Sciatic nerve (tissue), 2 donors: ENCODE data around the gene RBM17. TPM values are rescaled to one million over a fixed set of nuclear protein-coding genes. Genes with fewer than 3 reads are reported as not detected.
A peak's percentile ranks its signal among the peaks of the same experiment; 100 is the strongest.
"Not testable (repeated sequence)": the region's sequence is repeated elsewhere in the genome, so short reads cannot be mapped to it uniquely, and the experiment has no call there.

Experiments used
- ATAC-seq: fragments of 200-7000 bp; cut with Tn5 transposase; one replicate; pipeline ENCODE4 v1.9.1; 2020; ENCODE audit warnings: mild to moderate bottlenecking, moderate library complexity
- DNase-seq: peaks from one replicate; pipeline ENCODE4 v3.0.0-alpha.2; 2020; ENCODE audit warnings: low spot score
- intact Hi-C: fragments of 100-400 bp; cut with DNase I; formaldehyde crosslinking; loops from one replicate; pipeline ENCODE4 v1.14.2; 2022
- total RNA-seq: library from RNA; stranded (reverse); fragmentation: NEBNext Ultra II Directional; extraction: Animal tissue kit (Norgen Biotek cat#: 25700); gene quantifications from one replicate; pipeline ENCODE4 v1.2.1, GENCODE V29; 2021
- donor health status: DM: no; HTN: no; CAD: no.
- donor health status: DM: no; HTN: no; CAD: no.

RBM17 gene
- total RNA-seq, 1 donor from 2014 or later: 95.0 TPM

DNA sequence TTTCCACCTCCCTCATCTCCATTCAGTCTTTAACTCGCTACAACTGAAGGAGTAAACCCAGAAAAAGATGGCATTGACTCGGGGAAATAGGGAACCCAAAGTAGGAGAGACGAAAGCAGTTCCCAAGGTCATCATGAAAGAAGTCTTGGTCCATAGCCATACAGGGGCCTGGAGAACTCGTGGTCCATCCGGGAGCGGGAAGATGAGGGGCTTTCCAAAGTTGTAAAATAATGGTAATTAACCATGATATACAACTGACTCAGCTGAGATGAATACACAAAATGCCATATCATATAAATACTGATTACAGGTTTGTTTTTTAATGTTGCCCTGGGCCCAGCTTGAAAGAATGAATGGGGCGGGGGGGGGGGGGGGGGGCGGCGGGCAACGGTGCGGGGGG lies 32.3 kb downstream of the RBM17 start:
- intact Hi-C loops: no loop called here
- no peak for DNase-seq
- ATAC-seq: no peak

DNA sequence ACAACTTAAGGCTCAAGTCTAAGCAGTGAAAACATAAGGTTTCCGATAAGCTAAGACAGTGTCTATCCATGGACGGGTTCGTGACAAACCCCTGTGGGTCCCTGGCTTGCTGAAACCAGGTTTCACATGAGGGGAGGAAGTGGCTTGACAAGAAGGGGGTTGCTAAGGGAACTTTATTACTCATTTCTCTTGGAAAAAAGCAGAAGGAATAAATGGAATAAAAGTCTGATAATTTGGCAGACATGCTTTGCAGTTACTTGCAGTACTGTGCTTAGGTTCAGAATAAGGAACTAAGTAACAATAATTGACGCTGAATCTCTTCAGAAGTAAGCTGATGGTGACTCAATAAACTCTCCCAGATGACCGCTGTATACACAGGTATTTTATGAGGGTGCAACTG lies 34.7 kb downstream of the RBM17 start:
- no peak for ATAC-seq
- no peak for DNase-seq
- intact Hi-C loops: no loop called here

DNA sequence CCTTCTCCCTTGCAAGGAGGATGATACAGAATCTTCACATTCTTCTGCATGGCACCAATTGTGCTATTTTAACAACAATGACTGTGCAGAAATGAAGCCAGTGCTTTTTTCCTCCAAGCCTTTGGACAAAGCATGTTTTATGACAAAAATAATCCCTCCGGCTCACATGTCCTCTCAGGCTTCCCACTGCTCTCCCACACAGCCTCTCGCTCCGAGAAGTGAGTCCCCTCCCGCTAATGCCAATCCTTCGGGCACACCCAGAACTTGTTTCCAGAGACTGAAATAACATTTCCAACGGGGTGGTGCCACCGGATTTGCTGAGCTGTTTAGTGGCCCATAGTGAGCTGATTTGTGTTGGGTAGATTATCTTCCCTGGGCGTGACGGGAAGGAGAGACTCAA lies 35.8 kb downstream of the RBM17 start:
- intact Hi-C loops: no loop called here

DNA sequence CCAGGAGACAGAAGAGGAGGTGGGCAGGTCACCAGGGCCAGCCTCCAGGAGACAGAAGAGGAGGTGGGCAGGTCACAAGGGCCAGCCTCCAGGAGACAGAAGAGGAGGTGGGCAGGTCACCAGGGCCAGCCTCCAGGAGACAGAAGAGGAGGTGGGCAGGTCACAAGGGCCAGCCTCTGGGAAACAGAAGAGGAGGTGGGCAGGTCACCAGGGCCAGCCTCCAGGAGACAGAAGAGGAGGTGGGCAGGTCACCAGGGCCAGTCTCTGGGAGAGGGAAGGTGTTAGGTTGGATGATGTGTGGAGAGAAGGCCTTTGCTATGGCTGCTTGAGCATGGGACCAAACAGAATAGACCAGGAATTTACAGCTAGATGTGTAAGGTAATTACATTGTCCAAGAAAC lies 38.6 kb downstream of the RBM17 start:
- ATAC-seq, DNase-seq, intact Hi-C loops: not testable (repeated sequence)

More for the DNA sequence above, 35.8 kb downstream of the RBM17 start:
- ATAC-seq: peak; percentile 69
- no peak for DNase-seq

DNA sequence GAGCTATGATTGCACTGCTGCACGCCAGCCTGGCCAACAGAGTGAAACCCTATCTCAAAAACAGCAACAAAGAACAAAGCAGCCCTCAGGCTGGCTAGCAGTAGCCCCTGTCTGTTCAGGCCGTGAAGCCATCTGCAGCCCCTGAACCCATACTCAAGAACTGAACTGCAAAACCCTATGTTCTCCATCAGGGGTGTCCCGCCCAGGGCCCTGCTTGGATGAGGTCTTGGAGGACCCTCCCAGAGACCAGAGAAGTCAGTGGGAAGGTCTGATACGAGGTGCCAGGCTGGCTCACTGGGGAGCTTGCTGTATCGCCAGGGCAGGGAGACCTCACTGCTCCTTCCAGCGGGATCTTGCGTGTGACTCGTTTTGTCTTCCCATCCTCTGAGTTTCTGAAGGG lies 39.3 kb downstream of the RBM17 start:
- intact Hi-C loops: no loop called here
- DNase-seq (no peak), ATAC-seq (no peak)

DNA sequence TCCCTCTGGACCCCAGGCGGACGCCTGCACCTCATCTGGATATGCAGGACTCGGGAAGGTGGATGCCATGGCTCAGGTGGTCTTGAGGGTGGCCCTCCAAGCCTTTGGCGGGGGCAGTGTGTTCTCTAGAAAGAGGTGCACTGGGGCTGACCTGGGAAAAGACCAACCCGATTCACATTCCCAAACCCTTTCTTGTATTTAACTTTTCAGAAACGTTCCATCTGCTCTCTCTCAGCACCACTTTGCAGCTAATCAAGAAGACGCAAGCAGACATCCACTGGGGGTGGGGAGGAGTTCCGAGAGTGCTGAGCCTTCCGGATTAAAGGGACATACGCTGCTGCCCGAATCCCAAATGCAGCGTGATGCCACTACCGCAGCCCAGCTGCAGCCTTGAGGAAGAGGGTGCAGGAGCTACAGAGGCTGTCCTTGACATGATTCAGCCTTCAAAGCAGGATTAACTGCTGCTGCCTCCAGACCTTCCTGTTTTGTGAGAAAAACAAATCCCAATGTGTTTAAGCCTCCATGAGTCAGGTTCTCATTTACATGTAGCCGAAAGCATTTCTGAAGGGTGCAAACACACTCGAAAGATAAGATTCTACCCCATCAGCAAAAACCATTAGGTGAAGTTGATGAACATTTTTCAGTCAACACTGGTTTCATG lies 39.9 kb downstream of the RBM17 start:
- DNase-seq (no peak), ATAC-seq (peak; percentile 40)
- intact Hi-C loops: no loop called here

DNA sequence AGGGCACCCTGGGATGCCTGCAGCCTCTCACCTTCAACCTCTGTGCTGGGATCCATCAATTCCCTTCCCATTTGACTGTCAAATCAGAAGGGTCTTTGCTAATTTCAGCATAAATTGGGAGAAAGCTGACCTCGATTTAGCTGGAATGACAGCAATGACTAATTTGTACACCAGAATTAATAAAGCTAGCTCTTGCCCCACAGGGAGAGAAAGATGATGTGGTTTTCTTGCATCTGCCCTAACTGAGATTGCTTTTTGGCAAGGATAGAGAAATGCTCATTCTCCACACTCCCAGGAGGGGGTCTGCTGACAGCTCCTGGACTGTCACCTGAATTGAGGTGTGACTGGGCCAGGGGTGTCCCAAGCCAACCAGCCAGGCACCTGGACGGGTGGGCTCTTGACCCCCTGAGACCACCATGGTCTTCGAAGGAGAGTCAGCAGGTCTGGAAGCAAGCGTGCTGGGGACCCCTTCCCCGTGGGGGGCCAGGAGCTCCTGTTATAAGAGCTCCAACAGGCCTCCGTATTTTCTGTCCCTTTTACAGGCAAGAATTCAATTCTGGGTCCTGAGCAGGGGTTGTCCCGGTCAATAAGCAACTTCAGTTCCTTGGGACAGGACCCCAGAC lies 42.1 kb downstream of the RBM17 start:
- intact Hi-C loops: no loop called here
- ATAC-seq (no peak), DNase-seq (no peak)

DNA sequence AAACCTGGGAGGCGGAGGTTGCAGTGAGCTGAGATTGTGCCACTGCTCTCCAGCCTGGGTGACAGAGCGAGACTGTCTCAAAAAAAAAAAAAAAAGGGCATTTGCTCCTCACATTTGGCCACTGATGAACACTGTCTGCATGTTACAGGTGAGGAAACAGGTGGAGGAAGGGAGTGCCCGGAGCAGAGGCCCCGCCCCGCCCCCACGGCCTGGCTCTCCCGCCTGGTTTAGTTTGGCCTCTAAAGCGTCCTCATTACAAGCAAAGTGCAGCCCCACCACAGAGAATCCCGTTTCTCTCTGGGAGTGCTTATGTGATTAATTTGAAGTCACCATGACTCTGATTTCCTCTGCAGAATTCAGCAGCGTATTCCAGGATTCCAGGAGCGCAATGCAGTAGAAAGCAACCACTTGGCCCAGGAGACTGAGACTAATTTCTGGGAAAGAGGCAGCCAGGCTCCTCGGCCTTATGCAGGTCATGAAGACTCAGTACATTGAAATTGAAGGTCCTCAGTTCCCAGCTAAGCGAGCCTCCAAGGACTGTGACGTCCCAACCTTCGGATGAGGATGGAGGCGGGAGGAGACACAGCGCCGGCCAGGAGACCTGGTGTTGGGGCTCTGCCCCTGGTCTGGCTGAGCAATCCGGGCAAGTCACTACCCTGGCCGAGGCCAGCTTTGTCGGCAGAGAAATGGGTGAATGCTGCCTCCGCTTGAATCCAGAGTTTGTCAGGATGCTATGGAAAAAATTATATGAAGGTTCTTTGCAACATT lies 44.7 kb downstream of the RBM17 start:
- intact Hi-C loops: no loop called here
- ATAC-seq (no peak), DNase-seq (peak; percentile 51)

DNA sequence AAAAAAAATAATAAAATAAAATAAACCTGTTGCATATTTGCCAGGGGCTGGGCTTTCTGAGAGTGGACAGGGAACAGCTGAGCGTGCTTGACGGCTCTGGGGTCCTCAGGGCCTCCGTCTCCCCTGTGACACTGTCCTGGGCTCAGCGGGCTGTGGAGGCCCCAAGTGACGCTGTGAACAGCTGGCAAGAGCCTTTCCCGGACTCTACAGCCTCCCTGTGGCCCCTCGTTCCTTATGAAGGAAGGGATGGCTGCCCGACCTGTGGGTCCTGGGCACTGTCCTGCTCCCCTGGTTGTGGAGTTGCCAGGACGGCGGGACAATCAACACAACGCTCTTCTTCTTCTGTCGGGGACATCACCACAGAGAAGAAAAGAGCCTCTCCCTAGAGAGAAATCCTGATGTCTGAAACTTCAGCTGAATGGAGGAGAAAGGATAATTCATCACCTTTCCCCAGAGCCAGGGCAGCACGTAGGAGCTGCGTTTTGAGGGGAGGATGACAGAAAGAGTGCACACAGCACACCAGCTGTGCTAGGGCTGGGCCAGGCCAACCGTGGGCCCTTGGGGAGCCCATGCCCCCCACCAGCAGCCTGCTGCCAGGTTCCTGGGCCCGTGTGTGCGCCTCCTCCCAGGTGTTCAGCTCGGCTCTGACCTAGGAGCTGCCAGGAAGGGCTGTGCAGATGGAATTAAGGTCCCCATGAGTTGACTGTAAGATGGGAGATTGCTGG lies 45.4 kb downstream of the RBM17 start:
- intact Hi-C loops: no loop called here
- peak; percentile 39 for DNase-seq

DNA sequence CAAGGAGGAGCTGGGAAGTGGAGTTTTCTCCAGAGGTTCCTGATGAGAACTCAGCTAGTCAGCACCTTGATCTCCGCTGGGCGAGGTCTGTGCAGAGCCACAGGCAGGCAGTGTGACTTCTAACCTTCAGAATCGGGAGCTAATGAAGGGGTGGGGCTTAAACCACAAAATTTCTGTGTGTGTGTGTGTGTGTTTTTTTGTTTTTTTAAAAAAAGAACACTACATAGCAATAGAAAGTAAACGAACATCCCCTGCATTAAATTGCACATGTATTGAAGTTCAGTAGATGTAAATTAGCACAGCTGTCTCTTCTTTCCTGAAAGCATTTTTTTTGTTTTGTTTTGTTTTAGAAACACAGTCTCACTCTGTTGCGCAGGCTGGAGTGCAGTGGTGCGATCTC lies 46.2 kb downstream of the RBM17 start:
- ATAC-seq: no peak

More for the DNA sequence above, 45.4 kb downstream of the RBM17 start:
- ATAC-seq: no peak

DNA sequence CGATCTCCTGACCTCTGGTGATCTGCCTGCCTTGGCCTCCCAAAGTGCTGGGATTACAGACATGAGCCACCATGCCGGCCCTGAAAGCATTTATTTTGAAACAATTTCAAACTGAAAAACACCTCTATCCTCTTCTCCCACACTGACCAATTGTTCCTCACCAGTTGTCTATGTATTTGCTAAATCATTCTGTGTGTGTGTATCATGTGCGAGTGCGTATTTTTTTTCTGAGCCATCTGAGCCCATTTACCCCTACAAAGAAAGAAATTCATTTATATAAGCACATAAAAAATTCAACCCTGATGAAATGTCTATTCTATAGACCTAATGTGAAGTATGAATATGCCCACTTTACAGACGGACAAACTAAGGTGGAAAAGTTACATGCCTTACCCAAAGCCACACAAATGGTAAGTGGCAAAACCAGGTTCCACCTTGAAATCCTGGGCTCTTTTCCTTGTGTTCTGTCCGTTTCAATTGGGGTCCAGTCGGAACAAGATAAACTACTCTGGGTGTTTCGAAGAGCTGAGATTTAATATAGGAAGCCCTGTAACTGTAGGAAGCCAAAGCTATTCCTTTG lies 46.8 kb downstream of the RBM17 start:
- intact Hi-C loops: no loop called here
- ATAC-seq (no peak), DNase-seq (no peak)

More for the DNA sequence above, 46.2 kb downstream of the RBM17 start:
- no peak for DNase-seq
- intact Hi-C loops: no loop called here

DNA sequence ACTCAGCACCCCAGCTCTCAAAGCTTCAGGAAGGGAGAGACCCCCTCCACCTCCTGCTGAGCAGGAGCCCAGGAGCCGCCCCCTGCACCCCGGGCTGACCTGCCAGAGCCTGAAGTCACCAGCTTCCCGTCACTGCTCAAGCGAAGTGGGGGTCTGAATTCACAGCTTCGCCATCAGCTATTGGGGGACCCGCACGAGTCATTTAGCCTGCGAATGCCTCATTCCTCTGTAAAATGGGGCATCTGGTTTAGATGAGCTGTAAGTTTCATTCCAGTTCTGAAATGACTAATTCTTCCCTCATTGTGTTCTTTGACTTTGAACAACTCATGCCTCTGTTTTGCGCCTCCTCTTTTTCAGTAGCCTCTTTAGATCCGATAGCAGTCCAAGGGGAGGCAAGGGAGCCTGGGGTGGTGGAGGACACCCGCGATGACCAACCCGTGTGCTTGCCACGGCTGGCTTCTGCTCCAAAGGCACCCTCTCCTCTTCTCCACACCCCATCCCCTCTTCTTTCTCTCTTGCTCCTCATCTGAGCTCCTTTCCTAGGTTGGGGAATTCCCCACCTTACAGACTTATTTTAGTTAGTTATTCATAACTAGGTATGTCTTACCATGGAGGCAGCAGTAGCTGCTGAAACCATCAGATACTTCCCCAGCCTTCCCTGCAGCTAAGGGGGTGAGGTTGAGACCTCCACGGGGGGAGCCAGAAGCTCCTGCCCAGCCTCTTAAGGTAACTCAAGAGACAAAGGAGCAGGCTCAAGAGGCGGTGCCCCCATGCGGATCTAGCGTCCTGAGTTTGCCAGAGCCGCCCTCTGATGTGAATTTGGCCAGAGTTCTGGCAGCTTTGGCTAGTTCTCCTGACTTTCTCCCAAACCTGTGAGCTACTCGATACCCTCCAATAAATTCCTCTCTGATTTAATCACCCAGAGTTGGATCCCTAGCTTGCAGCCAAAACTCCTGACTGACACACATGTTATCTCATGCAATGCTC lies 47.7 kb downstream of the RBM17 start:
- intact Hi-C loops: no loop called here
- DNase-seq: peak; percentile 49
- ATAC-seq: no peak

DNA sequence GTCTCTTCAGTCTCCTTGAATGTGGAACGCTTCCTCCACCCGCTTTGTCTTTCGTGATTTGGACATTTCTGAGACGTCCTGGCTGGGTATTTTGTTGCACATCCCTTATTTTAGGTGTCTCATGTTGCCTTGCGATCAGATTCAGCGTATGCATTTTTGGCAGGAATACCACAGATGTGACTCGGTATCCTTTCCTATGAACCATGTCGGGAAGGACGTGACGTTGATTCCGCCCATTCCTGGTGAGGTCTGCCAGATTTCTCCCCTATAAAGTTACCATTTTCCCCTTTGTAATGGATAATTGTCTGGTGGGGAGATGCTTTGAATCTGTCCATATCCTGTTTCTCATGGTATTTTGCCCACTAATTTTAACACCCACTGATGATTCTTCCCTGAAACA lies 49.6 kb downstream of the RBM17 start:
- ATAC-seq: no peak
- intact Hi-C loops: no loop called here
- DNase-seq: no peak

DNA sequence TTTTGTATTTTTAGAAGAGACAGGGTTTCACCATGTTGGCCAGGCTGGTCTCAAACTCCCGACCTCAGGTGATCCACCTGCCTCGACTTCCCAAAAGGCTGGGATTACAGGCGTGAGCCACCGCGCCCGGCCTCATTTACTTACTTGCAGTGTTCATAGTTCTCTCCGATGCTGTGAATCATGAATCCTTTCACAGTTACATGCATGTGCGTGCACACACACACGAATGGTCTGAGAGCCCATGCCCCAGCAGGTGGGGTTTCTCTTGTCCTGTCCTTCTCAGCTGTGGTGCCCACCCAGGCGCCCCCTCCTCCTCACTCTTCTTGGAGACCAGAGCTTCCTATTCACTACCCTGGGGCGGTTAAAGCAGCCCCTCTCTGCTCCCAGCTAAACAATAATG lies 50.6 kb downstream of the RBM17 start:
- DNase-seq: peak; percentile 39
- intact Hi-C loops: no loop called here
- no peak for ATAC-seq

DNA sequence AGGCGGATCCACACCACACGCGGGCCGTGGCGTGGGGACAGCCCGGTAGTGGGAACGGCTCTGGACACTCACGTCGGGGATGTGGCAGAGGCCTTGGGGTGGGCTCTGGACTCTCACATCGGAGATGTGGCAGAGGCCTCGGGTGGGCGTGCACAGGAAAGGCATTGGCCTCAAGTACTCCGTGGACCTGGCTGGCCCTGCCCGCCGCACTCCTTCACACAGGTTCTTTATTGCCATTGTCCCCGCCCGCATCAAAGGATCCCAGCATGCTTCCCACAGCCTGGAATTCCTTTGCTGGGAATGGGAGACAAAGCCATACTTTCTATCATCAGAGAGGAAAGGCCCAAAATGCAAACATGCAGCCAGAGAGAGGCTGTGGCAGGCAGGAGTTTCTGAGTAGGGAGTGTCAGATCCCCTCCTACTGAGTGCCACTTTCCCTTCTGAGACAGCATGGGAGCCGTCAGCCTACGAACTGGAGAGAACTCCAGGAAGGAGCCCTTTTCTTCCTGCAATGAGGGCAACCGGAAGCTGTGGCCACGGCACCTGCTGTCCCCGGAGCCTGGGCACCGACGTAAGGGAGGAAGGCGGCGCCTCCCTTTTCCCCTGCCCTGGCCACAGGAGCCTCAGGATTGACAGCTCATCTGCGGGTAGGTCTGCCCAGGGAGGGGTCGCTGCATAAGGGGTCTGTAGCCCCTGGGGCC lies 51.5 kb downstream of the RBM17 start:
- intact Hi-C loops: loop anchor here (10.0 kb wide), 1 partner anchor 65 kb away; the partner anchor contains the start of gene PFKFB3
- DNase-seq: peak; percentile 60
- no peak for ATAC-seq

DNA sequence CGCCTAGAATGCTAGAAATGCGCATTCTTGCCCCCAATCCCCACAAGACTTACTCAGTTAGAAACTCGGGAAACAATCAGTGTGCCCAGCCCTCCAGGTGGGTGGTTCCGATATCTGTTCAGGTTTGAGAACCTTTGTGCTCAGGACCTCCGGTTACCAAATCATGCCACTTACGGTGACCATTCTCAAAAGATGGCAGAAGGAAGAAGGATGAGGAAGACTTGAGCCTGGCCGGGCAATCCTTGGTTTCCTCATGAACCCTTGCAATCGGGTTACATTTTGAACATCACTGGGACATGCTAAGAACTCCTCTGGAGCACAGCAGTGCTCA lies 52.1 kb downstream of the RBM17 start:
- DNase-seq: peak; percentile 53
- intact Hi-C loops: loop anchor here (10.0 kb wide), 1 partner anchor 64 kb away; the partner anchor contains the start of gene PFKFB3
- no peak for ATAC-seq
